ENCODE results near the gene KRT77.
"Not testable (repeated sequence)": the region's sequence is repeated elsewhere in the genome, so short reads cannot be mapped to it uniquely, and the experiment has no call there.

The KRT77 gene

GRCh38 chr12:52703424-52703823, at the start of gene KRT77:
Gene KRT77 (minus strand): TSS chr12:52703524. CDS start chr12:52703434, 90 bp downstream.
- DNase-seq = no peak

- DNase-seq = no peak
These were observed 49.2 kb upstream of the KRT77 start for GRCh38 chr12:52752516-52752915.

GRCh38 chr12:52751795-52752194, 48.5 kb upstream of the KRT77 start:
- DNase-seq = no peak

- not testable (repeated sequence) for DNase-seq
These were observed 47.2 kb upstream of the KRT77 start for GRCh38 chr12:52750532-52750931.

GRCh38 chr12:52749827-52750226, 46.5 kb upstream of the KRT77 start:
- DNase-seq = no peak

- DNase-seq = no peak
These were observed 45.3 kb upstream of the KRT77 start for GRCh38 chr12:52748578-52748977.

- DNase-seq = no peak
These were observed 42.2 kb upstream of the KRT77 start for GRCh38 chr12:52745554-52745953.

GRCh38 chr12:52744493-52745156, 41.3 kb upstream of the KRT77 start:
- no peak for DNase-seq

- DNase-seq = no peak
These were observed 39.6 kb upstream of the KRT77 start for GRCh38 chr12:52742822-52743457.

- DNase-seq = no peak
These were observed 38.9 kb upstream of the KRT77 start for GRCh38 chr12:52742196-52742580.

- no peak for DNase-seq
These were observed 38.3 kb upstream of the KRT77 start for GRCh38 chr12:52741375-52742195.

GRCh38 chr12:52740584-52740983, 37.3 kb upstream of the KRT77 start:
- no peak for DNase-seq

GRCh38 chr12:52739963-52740362, 36.6 kb upstream of the KRT77 start:
- DNase-seq = no peak

- DNase-seq = no peak
These were observed 32.7 kb upstream of the KRT77 start for GRCh38 chr12:52735816-52736632.

- no peak for DNase-seq
These were observed 31.8 kb upstream of the KRT77 start for GRCh38 chr12:52735106-52735505.

- no peak for DNase-seq
These were observed 27.5 kb upstream of the KRT77 start for GRCh38 chr12:52730793-52731192.

GRCh38 chr12:52730383-52730782, 27.1 kb upstream of the KRT77 start:
- DNase-seq = no peak

GRCh38 chr12:52729147-52729546, 25.8 kb upstream of the KRT77 start:
- DNase-seq = no peak

- no peak for DNase-seq
These were observed 25.1 kb upstream of the KRT77 start for GRCh38 chr12:52728374-52728773.

- no peak for DNase-seq
These were observed 23.7 kb upstream of the KRT77 start for GRCh38 chr12:52727037-52727436.

GRCh38 chr12:52726451-52726850, 23.1 kb upstream of the KRT77 start:
- DNase-seq = no peak

GRCh38 chr12:52724384-52724783, 21.1 kb upstream of the KRT77 start:
- DNase-seq = no peak

GRCh38 chr12:52722680-52723079, 19.4 kb upstream of the KRT77 start:
- no peak for DNase-seq

Data from NCI-H146 (cell line).